Activated CD8-positive, alpha-beta T cell treated with anti-CD3 and anti-CD28 coated beads, Interleukin-2, amount 10 ng/mL, durations not matched to agents 7 days and 5 days (primary cell): ENCODE results near the gene HES2. TPM values are rescaled to one million over a fixed set of nuclear protein-coding genes. Genes with fewer than 3 reads are reported as not detected.
"Not testable (repeated sequence)": the region's sequence is repeated elsewhere in the genome, so short reads cannot be mapped to it uniquely, and the experiment has no call there.

Source experiments
- ATAC-seq: fragments of 150-1000 bp; cut with Tn5 transposase; one replicate; pipeline ENCODE4 v1.10.0; 2021; ENCODE audit warnings: moderate library complexity
- CTCF ChIA-PET: fragments of 350-600 bp; sonication (Branson Sonifier 250); formaldehyde crosslinking; loops from one replicate; lab custom pipeline; 2021; ENCODE audit warnings: antibody characterized with exemption; lab: Charles Lee
- POLR2A ChIA-PET: fragments of 350-600 bp; sonication (Branson Sonifier 250); formaldehyde crosslinking; loops from one replicate; lab custom pipeline; 2021; ENCODE audit warnings: antibody characterized with exemption; lab: Charles Lee
- DNase-seq: peaks from one replicate; pipeline ENCODE4 v3.0.0-alpha.2; 2020
- H3K27ac Mint-ChIP-seq: one replicate; pipeline ENCODE4 v1.8.0; 2021; ENCODE audit warnings: mild to moderate bottlenecking, mixed read lengths
- H3K27me3 Mint-ChIP-seq: one replicate; pipeline ENCODE4 v1.8.0; 2021; ENCODE audit warnings: low read depth, mixed read lengths
- H3K36me3 Mint-ChIP-seq: one replicate; pipeline ENCODE4 v1.8.0; 2021; ENCODE audit warnings: low read depth, mixed read lengths
- H3K4me1 Mint-ChIP-seq: one replicate; pipeline ENCODE4 v1.8.0; 2021; ENCODE audit warnings: low read depth, mixed read lengths
- H3K4me3 Mint-ChIP-seq: one replicate; pipeline ENCODE4 v1.8.0; 2021; ENCODE audit warnings: mild to moderate bottlenecking, mixed read lengths
- H3K9me3 Mint-ChIP-seq: one replicate; pipeline ENCODE4 v1.8.0; 2022; ENCODE audit warnings: mixed read lengths; ENCODE audit not compliant: insufficient read depth
- microRNA-seq: library from miRNA; unstranded; fragments of <30 nt; microRNA quantifications from one replicate; pipeline ENCODE4 v1.2.0, GENCODE V29; 2022
- total RNA-seq, 2 experiments: library from RNA; stranded (reverse); gene quantifications; one replicate each; pipeline ENCODE4 v1.2.3, GENCODE V29; 2021

Gene HES2
- total RNA-seq, 2 experiments from 2014 or later: 0.05 to 0.45 TPM

DNA sequence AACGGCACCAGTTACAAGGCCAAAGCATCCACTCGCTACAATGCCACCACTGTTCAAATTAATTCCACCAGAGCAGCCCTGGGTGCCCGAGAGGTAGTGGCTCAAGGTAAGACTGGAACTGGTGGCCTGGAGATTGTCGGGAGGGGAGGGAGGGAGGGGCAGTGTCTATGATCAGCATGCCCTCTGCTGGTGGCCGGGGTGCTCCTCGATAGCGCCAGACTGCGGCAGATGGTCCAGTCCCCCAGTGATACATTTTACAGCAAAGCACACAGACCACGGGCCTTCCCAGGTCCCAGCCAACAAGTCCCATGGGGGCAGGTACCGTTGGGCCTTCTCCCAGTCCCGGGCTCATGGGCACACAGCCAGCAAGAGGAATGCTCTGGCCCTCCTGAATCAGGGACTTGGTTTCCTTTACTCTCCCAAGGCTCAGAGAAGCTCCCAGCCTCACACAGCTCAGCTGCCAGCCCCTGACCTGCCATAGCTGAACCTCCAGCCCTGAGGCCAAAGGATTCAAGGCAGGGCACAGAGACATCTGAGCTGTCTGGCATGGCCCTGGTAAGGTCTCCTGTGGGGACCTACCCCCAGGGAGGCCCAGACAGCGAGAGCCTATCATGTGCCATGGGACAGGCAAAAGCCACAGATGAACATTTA, 41.5 kb downstream of the HES2 start:
- H3K36me3 Mint-ChIP-seq: peaks cover 4% of the 10 kb centered on the region
- CTCF ChIA-PET: interaction anchor here (1.7 kb wide), 2 partner anchors 27 to 29 kb away, joined by 4 to 5 read pairs; no protein-coding TSS in a partner anchor
- ATAC-seq (no peak), DNase-seq (no peak)
- H3K4me1 Mint-ChIP-seq: peaks cover 5% of the 10 kb centered on the region
- no peaks in the 10 kb centered on the region for H3K9me3 Mint-ChIP-seq
- H3K27ac Mint-ChIP-seq: no peak overlapping the region
- no peaks in the 10 kb centered on the region for H3K27me3 Mint-ChIP-seq
- no peak overlapping the region for H3K4me3 Mint-ChIP-seq
- POLR2A ChIA-PET: no interaction called here

DNA sequence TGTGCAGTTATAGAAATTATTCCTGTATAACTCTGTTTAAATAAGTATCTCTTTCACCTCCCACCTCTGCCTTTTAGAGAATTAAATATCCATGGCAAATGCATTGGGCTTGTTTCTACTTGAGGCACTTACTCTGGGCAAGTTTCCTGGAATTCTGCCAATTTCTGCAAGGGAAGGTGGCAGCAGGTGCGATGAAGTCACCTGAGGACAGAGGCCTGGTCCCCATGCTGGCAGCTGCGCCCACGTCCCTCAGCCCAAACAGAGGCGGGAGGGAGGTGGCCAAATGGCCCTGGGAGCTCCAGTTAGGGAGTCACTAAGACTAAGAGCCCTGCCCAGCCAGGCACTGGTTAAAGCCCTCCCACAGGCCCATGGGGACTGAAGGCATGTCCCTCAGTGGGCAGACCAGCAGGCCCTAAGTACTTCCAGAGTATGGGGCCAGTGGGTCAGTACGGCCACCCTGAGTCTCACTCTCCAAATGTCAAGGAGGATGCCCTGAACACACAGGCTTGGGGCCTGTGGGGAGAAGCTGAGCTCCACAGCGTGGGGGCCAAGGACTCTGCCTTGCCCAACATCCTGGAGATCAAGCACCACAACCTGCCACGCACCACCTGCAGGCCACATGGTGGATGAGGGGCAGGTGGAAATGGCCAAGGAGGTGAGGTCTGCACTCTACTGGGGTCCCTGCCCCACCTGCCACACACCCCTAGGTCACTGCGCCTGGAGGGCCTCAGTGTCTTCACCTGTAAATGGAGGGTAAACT, 45.6 kb downstream of the HES2 start:
- Mint-ChIP-seq H3K4me3 (no peak overlapping the region), H3K4me1 (peaks cover 6% of the 10 kb centered on the region), H3K27me3 (no peaks in the 10 kb centered on the region), H3K36me3 (no peaks in the 10 kb centered on the region), H3K9me3 (no peaks in the 10 kb centered on the region), H3K27ac (no peak overlapping the region)
- CTCF ChIA-PET: interaction anchor here (1.3 kb wide), 1 partner anchor 11 kb away, joined by 3 read pairs; no protein-coding TSS in a partner anchor
- POLR2A ChIA-PET: no interaction called here
- no peak for DNase-seq
- no peak for ATAC-seq

DNA sequence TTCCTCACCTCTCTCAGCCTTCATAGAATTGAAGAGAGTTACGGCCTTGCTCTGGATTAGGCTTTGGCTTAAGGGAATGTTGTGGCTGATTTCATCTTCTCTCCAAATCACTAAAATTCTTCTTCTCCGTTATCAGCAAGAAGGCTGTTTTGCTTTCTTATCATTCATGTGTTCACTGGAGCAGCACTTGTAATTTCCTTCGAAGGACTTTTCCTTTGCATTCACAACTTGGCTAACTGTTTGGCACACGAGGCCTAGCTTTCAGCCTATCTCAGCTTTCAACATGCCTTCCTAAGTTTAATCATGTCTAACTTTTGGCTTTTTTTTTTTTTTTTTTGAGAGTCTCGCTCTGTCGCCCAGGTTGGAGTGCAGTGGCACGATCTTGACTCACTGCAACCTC, 47.5 kb downstream of the HES2 start:
- H3K4me1 Mint-ChIP-seq, H3K27me3 Mint-ChIP-seq, ATAC-seq, DNase-seq, H3K27ac Mint-ChIP-seq, H3K9me3 Mint-ChIP-seq, H3K4me3 Mint-ChIP-seq: not testable (repeated sequence)
- peaks cover 18% of the 10 kb centered on the region for H3K36me3 Mint-ChIP-seq
- CTCF ChIA-PET: interaction anchor here (1.1 to 1.5 kb wide), 3 partner anchors 10 to 23 kb away, joined by 3 to 4 read pairs (median 3); no protein-coding TSS in a partner anchor
- POLR2A ChIA-PET: interaction anchor here (0.6 kb wide), 1 partner anchor 374 kb away, joined by 3 read pairs; no protein-coding TSS in a partner anchor

DNA sequence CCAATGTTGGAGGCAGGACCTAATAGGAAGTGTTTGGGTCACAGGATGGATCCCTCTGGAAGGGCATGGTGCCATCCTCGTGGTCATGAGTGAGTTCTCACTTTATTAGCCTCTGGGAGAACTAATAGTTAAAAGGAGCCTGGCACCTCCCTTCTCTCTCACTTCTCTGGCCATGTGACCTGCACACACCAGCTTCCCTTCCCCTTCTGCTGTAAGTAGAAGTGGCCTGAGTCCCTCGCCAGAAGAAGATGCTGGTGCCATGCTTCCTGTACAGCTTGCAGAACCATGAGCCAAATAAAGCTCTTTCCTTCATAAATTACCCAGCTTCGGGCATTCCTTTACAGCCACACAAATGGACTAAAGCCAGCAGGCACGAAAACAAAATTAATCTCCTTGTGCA, 49.7 kb downstream of the HES2 start:
- ChIA-PET POLR2A (interaction anchor here (0.6 to 0.9 kb wide), 3 partner anchors 9 to 23 kb away, joined by 3 to 4 read pairs (median 3); no protein-coding TSS in a partner anchor), CTCF (interaction anchor here (1.8 kb wide), 1 partner anchor 22 kb away, joined by 4 read pairs; no protein-coding TSS in a partner anchor)
- H3K27me3 Mint-ChIP-seq: no peaks in the 10 kb centered on the region
- H3K4me3 Mint-ChIP-seq: no peak overlapping the region
- H3K36me3 Mint-ChIP-seq: peaks cover 24% of the 10 kb centered on the region
- peaks cover 14% of the 10 kb centered on the region for H3K4me1 Mint-ChIP-seq
- ATAC-seq: no peak
- no peak overlapping the region for H3K27ac Mint-ChIP-seq
- no peak for DNase-seq
- H3K9me3 Mint-ChIP-seq: peaks cover 7% of the 10 kb centered on the region

DNA sequence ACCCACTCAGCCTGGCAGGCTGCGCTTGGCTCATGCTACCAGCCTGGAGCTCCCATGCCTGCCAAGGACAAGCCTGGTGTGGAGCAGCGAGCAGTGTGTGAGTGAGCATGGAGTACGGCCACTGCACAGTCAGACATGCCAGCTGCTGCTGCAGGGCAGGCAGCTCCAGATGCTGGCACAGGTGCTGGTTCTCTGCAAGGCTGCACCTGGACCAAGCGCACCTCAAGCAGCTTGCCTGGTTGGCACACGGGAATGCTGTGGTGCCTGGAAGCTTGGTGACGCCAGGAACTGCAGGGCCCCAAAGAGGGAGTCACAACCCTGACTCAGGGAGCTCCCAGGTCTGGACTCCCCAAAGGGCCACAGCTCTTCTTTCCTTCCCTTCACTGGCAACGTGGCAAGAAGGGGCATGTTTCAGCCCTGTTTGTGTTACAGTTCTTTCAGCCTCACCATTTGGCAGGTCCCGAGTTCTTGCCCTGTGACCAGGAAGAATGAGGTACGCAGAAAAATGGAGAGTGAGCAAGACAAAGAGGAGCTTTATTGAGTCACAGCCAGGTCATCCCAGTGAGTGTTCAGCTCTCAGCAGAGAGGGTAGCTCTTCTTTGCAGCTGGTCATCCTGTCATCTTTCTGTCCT, 52.2 kb downstream of the HES2 start:
- H3K4me1 Mint-ChIP-seq: peaks cover 26% of the 10 kb centered on the region
- H3K27ac Mint-ChIP-seq: no peak overlapping the region
- peaks cover 31% of the 10 kb centered on the region for H3K36me3 Mint-ChIP-seq

DNA sequence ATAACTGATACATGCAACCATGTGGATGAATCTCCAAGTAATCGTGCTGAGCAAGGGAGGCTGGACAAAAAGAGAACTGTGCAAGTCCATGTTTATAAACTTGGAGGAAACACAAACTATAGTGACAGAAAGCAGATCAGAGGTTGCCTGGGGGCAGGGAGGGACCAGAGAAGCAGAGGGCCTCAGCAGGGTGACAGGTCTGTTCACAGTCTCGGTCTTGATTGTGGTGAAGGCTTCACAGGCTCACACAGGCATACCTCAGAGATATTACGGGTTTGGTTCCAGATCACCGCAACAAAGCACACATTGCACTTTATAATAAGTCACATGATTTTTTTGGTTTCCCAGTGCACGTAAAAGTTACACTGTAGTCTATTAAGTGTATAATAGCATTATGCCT, 54.7 kb downstream of the HES2 start:
- peak; percentile 66 for DNase-seq
- peaks cover 38% of the 10 kb centered on the region for H3K4me1 Mint-ChIP-seq
- CTCF ChIA-PET: no interaction called here
- H3K27ac Mint-ChIP-seq: peak overlapping the region; percentile 72
- H3K4me3 Mint-ChIP-seq: peak overlapping the region; percentile 1
- peaks cover 7% of the 10 kb centered on the region for H3K9me3 Mint-ChIP-seq
- no peaks in the 10 kb centered on the region for H3K27me3 Mint-ChIP-seq
- peaks cover 31% of the 10 kb centered on the region for H3K36me3 Mint-ChIP-seq
- peak; percentile 91 for ATAC-seq
- POLR2A ChIA-PET: no interaction called here

More for the DNA sequence above, 52.2 kb downstream of the HES2 start:
- Mint-ChIP-seq H3K9me3 (peaks cover 7% of the 10 kb centered on the region), H3K27me3 (no peaks in the 10 kb centered on the region), H3K4me3 (no peak overlapping the region)
- ATAC-seq: no peak
- DNase-seq: no peak
- ChIA-PET CTCF (interaction anchor here (0.6 to 1.5 kb wide), 3 partner anchors 38 to 70 kb away, joined by 3 to 4 read pairs (median 3); no protein-coding TSS in a partner anchor), POLR2A (no interaction called here)

DNA sequence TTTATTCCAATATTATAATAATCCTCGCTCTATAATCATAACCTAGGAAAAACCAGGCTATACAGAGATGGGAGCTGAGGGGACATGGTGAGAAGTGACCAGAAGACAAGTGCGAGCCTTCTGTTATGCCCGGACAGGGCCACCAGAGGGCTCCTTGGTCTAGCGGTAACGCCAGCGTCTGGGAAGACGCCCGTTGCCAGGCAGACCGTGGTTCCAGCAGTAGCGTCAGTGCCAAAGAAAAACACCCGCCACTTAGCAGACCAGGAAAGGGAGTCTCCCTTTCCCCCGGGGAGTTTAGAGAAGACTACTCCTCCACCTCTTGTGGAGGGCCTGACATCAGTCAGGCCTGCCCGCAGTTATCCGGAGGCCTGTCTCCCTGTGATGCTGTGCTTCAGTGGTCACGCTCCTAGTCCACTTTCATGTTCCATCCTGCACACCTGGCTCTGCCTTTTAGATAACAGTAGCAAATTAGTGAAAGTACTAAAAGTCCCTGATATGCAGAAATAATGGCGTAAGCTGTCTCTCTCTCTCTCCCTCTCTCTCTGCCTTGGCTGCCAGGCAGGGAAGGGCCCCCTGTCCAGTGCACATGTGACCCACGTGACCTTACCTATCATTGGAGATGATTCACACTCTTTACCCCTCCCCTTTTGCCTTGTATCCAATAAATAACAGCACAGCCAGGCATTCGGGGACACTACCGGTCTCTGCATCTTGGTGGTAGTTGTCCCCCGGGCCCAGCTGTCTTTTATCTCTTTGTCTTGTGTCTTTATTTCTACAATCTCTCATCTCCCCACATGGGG, 56.4 kb downstream of the HES2 start:
- Mint-ChIP-seq H3K27ac (peak overlapping the region; percentile 26), H3K36me3 (peaks cover 23% of the 10 kb centered on the region), H3K4me1 (peaks cover 53% of the 10 kb centered on the region)
- ATAC-seq, H3K4me3 Mint-ChIP-seq, H3K9me3 Mint-ChIP-seq, H3K27me3 Mint-ChIP-seq: not testable (repeated sequence)
- POLR2A ChIA-PET: interaction anchor here (1.6 to 6.3 kb wide), 2 partner anchors 15 to 30 kb away, joined by 8 to 40 read pairs; partner anchors contain the start of gene ACOT7
- DNase-seq: peak; percentile 54
- CTCF ChIA-PET: interaction anchor here (1.0 to 8.4 kb wide), 14 partner anchors 8 to 214 kb away, joined by 3 to 107 read pairs (median 5); partner anchors contain the start of gene ACOT7

Small RNA genes lying within 50 kb of the gene (microRNA-seq; reads per million reads assigned to microRNA genes)
- not detected for gene MIR4252

Other genes starting within 250 kb of the HES2 start
- under 1 TPM; 0.23 to 0.47 TPM for gene CHD5, start 239.6 kb downstream of the HES2 start, total RNA-seq
- 100 to 1,000 TPM; 304 to 325 TPM for gene RPL22, start 220.3 kb downstream of the HES2 start, total RNA-seq
- 1 to 10 TPM; 1.6 to 2.0 TPM for gene RNF207, start 213.8 kb downstream of the HES2 start, total RNA-seq
- 10 to 100 TPM; 67.9 to 68.7 TPM for gene ICMT, start 184.0 kb downstream of the HES2 start, total RNA-seq
- not detected for gene HES3, start 175.7 kb downstream of the HES2 start, total RNA-seq
- gene GPR153, start 158.8 kb downstream of the HES2 start, total RNA-seq: 1 to 10 TPM in 1 of 2 experiments, under 1 TPM in 1; 0.99 to 1.0 TPM
- 100 to 1,000 TPM in 1 of 2 experiments, 10 to 100 TPM in 1; 97.0 to 102 TPM for gene ACOT7, start 26.2 kb downstream of the HES2 start, total RNA-seq
- gene ESPN, start 4.9 kb upstream of the HES2 start, total RNA-seq: 1 to 10 TPM in 1 of 2 experiments, under 1 TPM in 1; 0.61 to 1.0 TPM
- 10 to 100 TPM; 47.7 to 55.8 TPM for gene TNFRSF25, start 46.3 kb upstream of the HES2 start, total RNA-seq
- gene PLEKHG5, start 71.7 kb upstream of the HES2 start, total RNA-seq: 1 to 10 TPM; 2.2 to 2.8 TPM
- 10 to 100 TPM; 39.8 to 43.6 TPM for gene NOL9, start 134.6 kb upstream of the HES2 start, total RNA-seq
- not detected for gene TAS1R1, start 135.4 kb upstream of the HES2 start, total RNA-seq
- gene ZBTB48, start 160.1 kb upstream of the HES2 start, total RNA-seq: 10 to 100 TPM; 36.5 to 41.7 TPM
- gene KLHL21, start 182.9 kb upstream of the HES2 start, total RNA-seq: 10 to 100 TPM; 22.8 to 23.0 TPM
- gene PHF13, start 193.8 kb upstream of the HES2 start, total RNA-seq: 10 to 100 TPM; 11.8 to 12.6 TPM
- 10 to 100 TPM; 19.1 to 20.8 TPM for gene THAP3, start 204.9 kb upstream of the HES2 start, total RNA-seq